H1 (cell line): ENCODE data around the gene KRT83. TPM values are rescaled to one million over a fixed set of nuclear protein-coding genes. Genes with fewer than 3 reads are reported as not detected.

ENCODE experiments used
- ASH2L ChIP-seq: fragments of 200-600, 300-600 bp; sonication (generic); IDR thresholded peaks from one replicate; pipeline ENCODE4 v1.7.1; 2017; ENCODE audit warnings: low read length
- CBX5 ChIP-seq: fragments of 300-800, 300-1000 bp; sonication (generic); IDR thresholded peaks from 2 replicates; pipeline ENCODE4 v1.7.1; 2016; ENCODE audit warnings: antibody characterized with exemption, low read length, low read depth
- CBX8 ChIP-seq: fragments of 300-800, 300-1000 bp; sonication (generic); IDR thresholded peaks from 2 replicates; pipeline ENCODE4 v1.7.1; 2016; ENCODE audit warnings: low read depth, low read length, borderline replicate concordance
- GABPA ChIP-seq: IDR thresholded peaks from 2 replicates; pipeline ENCODE4 v1.6.1; 2011; ENCODE audit warnings: mild to moderate bottlenecking, low read length, moderate library complexity, borderline replicate concordance; ENCODE audit not compliant: insufficient read depth
- KDM1A ChIP-seq: fragments of 200-600, 300-600 bp; sonication (generic); IDR thresholded peaks from 2 replicates; pipeline ENCODE4 v1.7.1; 2016; ENCODE audit warnings: mild to moderate bottlenecking, low read length, borderline replicate concordance
- KDM5A ChIP-seq: fragments of 200-600 bp; IDR thresholded peaks from 2 replicates; pipeline ENCODE4 v1.7.1; 2012; ENCODE audit warnings: mild to moderate bottlenecking, low read length, inconsistent platforms, mixed read lengths
- POU5F1 ChIP-seq: IDR thresholded peaks from 2 replicates; pipeline ENCODE4 v1.6.1; 2011; ENCODE audit warnings: low read depth, mild to moderate bottlenecking, low read length, moderate library complexity
- RBBP5 ChIP-seq: IDR thresholded peaks from 2 replicates; pipeline ENCODE4 v1.7.1; 2012; ENCODE audit warnings: low read depth, mild to moderate bottlenecking, inconsistent platforms, low read length, moderate library complexity, borderline replicate concordance
- TCF12 ChIP-seq: IDR thresholded peaks from 2 replicates; pipeline ENCODE4 v1.6.1; 2011; ENCODE audit warnings: low read depth, mild to moderate bottlenecking, low read length
- TEAD4 ChIP-seq: IDR thresholded peaks from 2 replicates; pipeline ENCODE4 v1.6.1; 2012; ENCODE audit warnings: low read depth, low read length, inconsistent platforms, mixed read lengths
- polyA plus RNA-seq, 7 experiments: library from polyadenylated mRNA; depleted of rRNA in 3 of 7; stranded (reverse) in 5 of 7; unstranded in 2 of 7; fragments of >200 nt in 5 of 7; fragments of 200-250 nt in 2 of 7; gene quantifications; 1 replicate in 5 of 7; 2 replicates in 1 of 7; 4 replicates in 1 of 7; pipeline versions ENCODE4 v1.2.1 to v1.2.3, GENCODE V29; 2011 to 2013; ENCODE audit warnings: missing spikeins in 2 of 7, mixed read lengths in 2 of 7
- total RNA-seq: library from RNA; stranded (reverse); fragmentation: NEBNext Ultra II Directional; extraction: Animal tissue kit (Norgen Biotek cat#: 25700); gene quantifications from 2 replicates; pipeline ENCODE4 v1.2.1, GENCODE V29; 2021

KRT83 gene
- total and polyA plus RNA-seq, 2 of the 8 experiments (the other 6 are each of a cell fraction or from before 2014, with no cell fraction given) = not detected

- TF ChIP-seq KDM5A (no peak), ASH2L (no peak), RBBP5 (no peak), GABPA (no peak), CBX8 (no peak), CBX5 (no peak), POU5F1 (no peak), TEAD4 (no peak), KDM1A (no peak), TCF12 (no peak)
Measured at GRCh38 chr12:52351196-52352059, 30.2 kb upstream of the KRT83 start (continued).
